Activated CD8-positive, alpha-beta T cell treated with anti-CD3 and anti-CD28 coated beads for 36 hours (primary cell): ENCODE results near the gene GLYATL1B. TPM values are rescaled to one million over a fixed set of nuclear protein-coding genes. Genes with fewer than 3 reads are reported as not detected.
A peak's percentile ranks its signal among the peaks of the same experiment; 100 is the strongest.

ENCODE experiments used
- ATAC-seq: fragments of 200-7000 bp; cut with Tn5 transposase; one replicate; pipeline ENCODE4 v1.10.0; 2021; ENCODE audit warnings: mild to moderate bottlenecking, moderate library complexity
- CTCF ChIA-PET: fragments of 350-600 bp; sonication (Branson Sonifier 250); formaldehyde crosslinking; loops from one replicate; lab custom pipeline; 2021; ENCODE audit warnings: antibody characterized with exemption; lab: Charles Lee
- POLR2A ChIA-PET: fragments of 350-600 bp; sonication (Branson Sonifier 250); formaldehyde crosslinking; loops from one replicate; lab custom pipeline; 2021; ENCODE audit warnings: antibody characterized with exemption; lab: Charles Lee
- DNase-seq: peaks from one replicate; pipeline ENCODE4 v3.0.0-alpha.2; 2020
- H3K27ac Mint-ChIP-seq: one replicate; pipeline ENCODE4 v1.8.0; 2021; ENCODE audit warnings: mild to moderate bottlenecking, mixed read lengths
- H3K27me3 Mint-ChIP-seq: one replicate; pipeline ENCODE4 v1.8.0; 2021; ENCODE audit warnings: mixed read lengths
- H3K36me3 Mint-ChIP-seq: one replicate; pipeline ENCODE4 v1.8.0; 2021; ENCODE audit warnings: low read depth, mixed read lengths
- H3K4me1 Mint-ChIP-seq: one replicate; pipeline ENCODE4 v1.8.0; 2021; ENCODE audit warnings: low read depth, mixed read lengths
- H3K4me3 Mint-ChIP-seq: one replicate; pipeline ENCODE4 v1.8.0; 2021; ENCODE audit warnings: mild to moderate bottlenecking, moderate library complexity, mixed read lengths
- H3K9me3 Mint-ChIP-seq: one replicate; pipeline ENCODE4 v1.8.0; 2021; ENCODE audit warnings: mixed read lengths
- CTCF ChIP-seq: fragments of 200-600 bp; IDR thresholded peaks from one replicate; pipeline ENCODE4 v1.8.0; 2022; ENCODE audit warnings: antibody characterized with exemption, mild to moderate bottlenecking
- intact Hi-C: fragments of 100-400 bp; cut with micrococcal nuclease; formaldehyde crosslinking; loops from one replicate; pipeline ENCODE4 v1.10.0; 2022
- total RNA-seq, 2 experiments: library from RNA; stranded (reverse); gene quantifications; one replicate each; pipeline ENCODE4 v1.2.3, GENCODE V29; 2021

The GLYATL1B gene
- total RNA-seq, 2 experiments from 2014 or later, result not detected

- DNase-seq (no peak), ATAC-seq (no peak)
- POLR2A ChIA-PET, result interaction anchor here (1.0 to 1.8 kb wide), 4 partner anchors 11 to 83 kb away, joined by 3 to 8 read pairs (median 6); partner anchors contain the start of gene FAM111B
- Mint-ChIP-seq H3K4me1 (peaks cover 40% of the 10 kb centered on the region), H3K4me3 (peak overlapping the region; percentile 93), H3K9me3 (no peaks in the 10 kb centered on the region), H3K36me3 (peaks cover 25% of the 10 kb centered on the region), H3K27ac (peak overlapping the region; percentile 93), H3K27me3 (no peaks in the 10 kb centered on the region)
- no peak for TF ChIP-seq CTCF
- CTCF ChIA-PET, result interaction anchor here (0.8 to 10.0 kb wide), 10 partner anchors 9 to 88 kb away, joined by 3 to 143 read pairs (median 6); partner anchors contain the start of gene DTX4
- intact Hi-C loops, result loop anchor here (5.0 kb wide), 1 partner anchor 35 kb away; the partner anchor contains the start of gene FAM111B
Observed at GRCh38 chr11:59141673-59142460, 55.8 kb downstream of the GLYATL1B start.

GRCh38 chr11:59142530-59143507, 56.7 kb downstream of the GLYATL1B start, which contains the start of gene FAM111A:
Gene FAM111A, plus strand, starts transcription at chr11:59142856. Its CDS starts 6,017 bp downstream, at chr11:59148873.
- ATAC-seq, result peak; percentile 79
- Mint-ChIP-seq H3K36me3 (peaks cover 32% of the 10 kb centered on the region), H3K4me3 (peak within 1 kb of the TSS; percentile 93), H3K27me3 (no peaks in the 10 kb centered on the region), H3K9me3 (no peaks in the 10 kb centered on the region), H3K27ac (peak within 1 kb of the TSS; percentile 93), H3K4me1 (peaks cover 47% of the 10 kb centered on the region)
- DNase-seq, result peak; percentile 87
- ChIA-PET CTCF (interaction anchor here (0.8 to 10.0 kb wide), 11 partner anchors 7 to 85 kb away, joined by 3 to 143 read pairs (median 6); partner anchors contain the start of gene DTX4), POLR2A (interaction anchor here (1.0 to 1.8 kb wide), 3 partner anchors 10 to 36 kb away, joined by 4 to 8 read pairs (median 8); partner anchors contain the start of gene FAM111B)
- no peak for TF ChIP-seq CTCF
- intact Hi-C loops, result loop anchor here (5.0 kb wide), 1 partner anchor 36 kb away; the partner anchor contains the start of gene FAM111B

- Mint-ChIP-seq H3K27ac (peak overlapping the region; percentile 93), H3K4me1 (peaks cover 52% of the 10 kb centered on the region), H3K27me3 (no peaks in the 10 kb centered on the region), H3K36me3 (peaks cover 42% of the 10 kb centered on the region), H3K9me3 (no peaks in the 10 kb centered on the region), H3K4me3 (peak overlapping the region; percentile 93)
- DNase-seq (no peak), ATAC-seq (no peak)
- no peak for TF ChIP-seq CTCF
- CTCF ChIA-PET, result interaction anchor here (0.9 to 10.0 kb wide), 9 partner anchors 8 to 610 kb away, joined by 3 to 143 read pairs (median 7); partner anchors contain the start of gene DTX4
- intact Hi-C loops, result loop anchor here (5.0 kb wide), 1 partner anchor 37 kb away; the partner anchor contains the start of gene FAM111B
- POLR2A ChIA-PET, result interaction anchor here (1.5 to 2.7 kb wide), 3 partner anchors 8 to 37 kb away, joined by 6 to 13 read pairs (median 9); partner anchors contain the start of gene FAM111B
Observed at GRCh38 chr11:59144096-59144495, 58.0 kb downstream of the GLYATL1B start.

Other genes starting within 250 kb of the GLYATL1B start
- not detected for gene GLYATL2, start 241.6 kb upstream of the GLYATL1B start, total RNA-seq
- under 1 TPM in 1 of 2 experiments, not detected in 1; 0.18 TPM for gene GLYATL1, start 146.8 kb upstream of the GLYATL1B start, total RNA-seq
- 10 to 100 TPM; 18.2 to 18.3 TPM for gene FAM111B, start 20.9 kb downstream of the GLYATL1B start, total RNA-seq
- 10 to 100 TPM; 71.8 to 74.5 TPM for gene FAM111A, start 56.5 kb downstream of the GLYATL1B start, total RNA-seq
- gene DTX4, start 85.8 kb downstream of the GLYATL1B start, total RNA-seq, result under 1 TPM; 0.16 to 0.29 TPM
- gene MPEG1, start 126.6 kb downstream of the GLYATL1B start, total RNA-seq, result not detected